ENCODE results near the gene MGAT4B. TPM values are rescaled to one million over a fixed set of nuclear protein-coding genes. Genes with fewer than 3 reads are reported as not detected.
A peak's percentile ranks its signal among the peaks of the same experiment; 100 is the strongest.
"Not testable (repeated sequence)": the region's sequence is repeated elsewhere in the genome, so short reads cannot be mapped to it uniquely, and the experiment has no call there.

Gene MGAT4B
- total RNA-seq, 2 donors from 2014 or later = 23.7 to 87.6 TPM

DNA sequence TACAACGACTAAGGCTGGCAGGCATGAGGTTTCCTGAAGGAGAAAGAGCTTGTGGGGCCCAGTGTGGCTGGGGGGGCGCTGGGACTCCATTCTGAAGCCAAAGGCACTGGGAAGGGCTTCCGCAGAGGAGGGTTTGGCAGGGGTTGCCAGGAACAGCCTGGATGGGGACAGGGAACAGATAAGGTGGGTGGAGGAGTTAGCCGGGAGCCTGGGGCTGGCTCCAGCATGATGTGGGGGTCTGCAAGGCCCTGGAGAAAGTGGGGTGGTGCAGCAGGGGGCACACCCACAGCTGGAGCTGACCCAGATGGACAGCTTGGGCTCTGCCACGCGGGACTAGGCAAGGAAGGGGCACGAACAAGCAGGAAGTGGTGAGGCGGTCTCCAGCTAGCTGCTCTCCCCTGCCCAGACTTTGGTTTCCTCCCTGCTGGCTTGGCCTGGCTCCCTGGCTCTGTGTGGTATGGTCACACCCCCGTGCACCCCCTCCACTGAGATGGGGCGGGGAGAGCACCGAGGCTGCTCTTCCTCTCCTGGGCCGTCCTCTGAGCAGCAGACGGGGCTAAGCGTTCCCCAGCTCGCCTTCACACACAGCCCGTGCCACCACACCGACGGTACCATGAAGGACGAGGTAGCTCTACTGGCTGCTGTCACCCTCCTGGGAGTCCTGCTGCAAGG is 13.1 kb downstream of the MGAT4B start, which contains the start of gene LTC4S:
Gene LTC4S (plus strand): TSS at position 519 of the 672 bp plus-strand sequence. CDS start 95 bp downstream, at position 614.
- ATAC-seq = peak; percentile 7 to 50
- Mint-ChIP-seq H3K36me3 (peaks cover 0 to 6% of the 10 kb centered on the region in 2 donors), H3K9me3 (no peaks in the 10 kb centered on the region), H3K27ac (peak within 1 kb of the TSS in 1 of 2 donors; percentile 29)
- DNase-seq (ENCODE audit: low spot score in 2 of 2) = no peak

DNA sequence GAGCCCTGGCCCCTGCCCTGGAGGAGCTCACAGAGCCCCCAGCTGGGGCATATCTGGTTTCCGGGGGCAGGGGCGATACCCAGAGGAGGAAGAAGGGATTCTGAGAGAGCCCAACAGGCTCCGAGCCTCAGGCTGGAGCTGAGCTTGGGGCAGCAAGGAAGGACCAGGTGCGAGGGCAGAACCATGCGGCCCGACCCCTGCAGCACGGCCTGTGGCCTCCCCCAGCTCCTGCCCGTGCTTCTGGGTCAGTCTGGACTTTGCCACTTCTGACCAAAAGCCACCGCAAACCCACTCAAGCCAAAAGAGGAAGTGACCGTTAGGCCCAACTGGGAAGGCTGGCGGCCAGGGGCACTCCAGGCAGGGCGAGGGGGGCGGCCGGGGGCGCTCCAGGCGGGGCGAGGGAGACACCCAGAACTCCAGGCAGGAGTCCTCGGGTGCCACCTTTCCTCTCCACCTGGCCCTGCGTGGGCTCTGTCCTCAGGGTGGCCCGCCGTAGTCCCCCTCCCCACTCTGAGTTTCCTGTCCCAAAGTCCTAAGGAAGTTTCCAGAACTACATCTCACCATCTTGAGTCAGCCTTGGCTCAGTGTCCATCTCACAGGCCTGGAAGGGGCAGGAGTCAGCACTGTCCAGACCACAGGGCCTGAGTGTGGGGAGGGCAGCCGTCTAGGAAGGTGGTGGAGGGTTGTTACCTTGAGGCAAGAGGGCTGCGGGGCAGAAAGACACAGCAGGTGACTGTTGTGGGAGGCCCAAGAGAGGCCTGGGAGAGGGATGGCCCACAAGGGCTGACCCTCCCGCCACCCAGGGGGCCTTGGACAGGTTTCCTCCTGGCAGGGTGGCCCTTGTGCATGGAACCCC is 13.8 kb downstream of the MGAT4B start:
- H3K36me3 Mint-ChIP-seq = peaks cover 0 to 6% of the 10 kb centered on the region in 2 donors
- no peaks in the 10 kb centered on the region for H3K9me3 Mint-ChIP-seq
- DNase-seq (ENCODE audit: low spot score in 2 of 2) (no peak), ATAC-seq (no peak)
- no peak overlapping the region for H3K27ac Mint-ChIP-seq

GRCh38 chr5:179791881-179792611 is 14.6 kb downstream of the MGAT4B start:
- Mint-ChIP-seq H3K9me3 (no peaks in the 10 kb centered on the region), H3K27ac (no peak overlapping the region), H3K36me3 (peaks cover 0 to 6% of the 10 kb centered on the region in 2 donors)
- ATAC-seq (no peak), DNase-seq (ENCODE audit: low spot score in 2 of 2) (no peak)

- not testable (repeated sequence) for H3K36me3 Mint-ChIP-seq; H3K27ac Mint-ChIP-seq; ATAC-seq; H3K9me3 Mint-ChIP-seq; DNase-seq (ENCODE audit: low spot score in 2 of 2)
These were observed 17.4 kb downstream of the MGAT4B start for GRCh38 chr5:179789278-179789677.

GRCh38 chr5:179788193-179788854 is 18.3 kb downstream of the MGAT4B start:
- no peak for DNase-seq (ENCODE audit: low spot score in 2 of 2)
- Mint-ChIP-seq H3K36me3 (peaks cover 0 to 6% of the 10 kb centered on the region in 2 donors), H3K27ac (peak overlapping the region in 1 of 2 donors; percentile 60), H3K9me3 (no peaks in the 10 kb centered on the region)
- no peak for ATAC-seq

DNA sequence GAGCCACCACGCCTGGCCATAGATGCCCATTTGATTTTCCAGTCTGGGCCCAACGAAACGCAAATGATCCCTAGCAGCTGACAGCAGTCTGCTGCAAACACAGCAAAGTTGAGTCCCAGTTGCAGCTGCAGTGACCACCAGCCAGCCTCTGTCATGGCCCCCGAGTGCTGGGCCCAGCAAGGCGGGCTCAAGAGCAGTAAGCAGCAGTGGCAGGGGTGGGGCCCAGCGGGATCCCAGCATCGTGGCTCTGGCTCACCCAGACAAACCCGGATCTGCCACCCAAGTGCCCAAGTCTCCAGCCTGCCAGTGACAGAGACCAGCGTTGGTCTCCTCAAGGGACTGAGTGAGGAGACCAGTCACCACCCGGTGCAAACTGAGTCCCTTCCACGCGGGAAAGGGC is 19.8 kb downstream of the MGAT4B start:
- H3K36me3 Mint-ChIP-seq = peaks cover 0 to 6% of the 10 kb centered on the region in 2 donors
- no peaks in the 10 kb centered on the region for H3K9me3 Mint-ChIP-seq
- no peak overlapping the region for H3K27ac Mint-ChIP-seq
- no peak for DNase-seq (ENCODE audit: low spot score in 2 of 2)
- ATAC-seq = no peak

- DNase-seq (ENCODE audit: low spot score in 2 of 2) (no peak), ATAC-seq (no peak)
- Mint-ChIP-seq H3K36me3 (no peaks in the 10 kb centered on the region), H3K9me3 (no peaks in the 10 kb centered on the region), H3K27ac (peak overlapping the region in 1 of 2 donors; percentile 50)
These were observed 23.5 kb downstream of the MGAT4B start for GRCh38 chr5:179783128-179783527.

GRCh38 chr5:179781846-179782245 is 24.8 kb downstream of the MGAT4B start:
- Mint-ChIP-seq H3K9me3 (no peaks in the 10 kb centered on the region), H3K27ac (peak overlapping the region in 1 of 2 donors; percentile 39), H3K36me3 (no peaks in the 10 kb centered on the region)
- ATAC-seq (no peak), DNase-seq (ENCODE audit: low spot score in 2 of 2) (no peak)

GRCh38 chr5:179780362-179780761 is 26.3 kb downstream of the MGAT4B start:
- H3K9me3 Mint-ChIP-seq = no peaks in the 10 kb centered on the region
- H3K36me3 Mint-ChIP-seq = no peaks in the 10 kb centered on the region
- DNase-seq (ENCODE audit: low spot score in 2 of 2) (no peak), ATAC-seq (no peak)
- no peak overlapping the region for H3K27ac Mint-ChIP-seq

DNA sequence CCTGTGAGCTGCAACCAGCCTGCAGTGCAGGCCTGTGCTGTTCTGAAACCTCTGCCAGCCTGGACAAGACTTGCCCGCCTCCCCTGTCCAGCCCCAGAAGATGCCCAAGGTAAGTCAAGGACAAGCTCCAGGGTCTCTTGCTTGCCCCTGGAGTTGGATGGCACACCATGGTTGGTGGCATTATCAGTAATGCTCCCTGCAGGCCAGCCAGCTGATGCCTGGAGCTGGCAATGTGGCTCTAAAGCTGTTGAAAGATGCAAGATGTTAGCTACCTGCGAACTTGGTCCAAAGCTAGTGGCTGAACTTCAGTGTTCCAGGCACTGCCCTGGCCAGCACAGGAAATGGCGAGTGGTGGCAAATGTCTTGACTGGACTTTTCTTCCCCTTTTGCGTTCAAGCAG is 26.8 kb downstream of the MGAT4B start:
- ATAC-seq (no peak), DNase-seq (ENCODE audit: low spot score in 2 of 2) (no peak)
- Mint-ChIP-seq H3K27ac (no peak overlapping the region), H3K36me3 (no peaks in the 10 kb centered on the region), H3K9me3 (no peaks in the 10 kb centered on the region)

- no peak for ATAC-seq
- H3K27ac Mint-ChIP-seq = peak overlapping the region in 1 of 2 donors; percentile 68
- H3K36me3 Mint-ChIP-seq = peaks cover 0 to 4% of the 10 kb centered on the region in 2 donors
- DNase-seq (ENCODE audit: low spot score in 2 of 2) = no peak
- no peaks in the 10 kb centered on the region for H3K9me3 Mint-ChIP-seq
These were observed 28.1 kb downstream of the MGAT4B start for GRCh38 chr5:179778591-179778990.

- H3K27ac Mint-ChIP-seq = no peak overlapping the region
- H3K9me3 Mint-ChIP-seq = no peaks in the 10 kb centered on the region
- no peak for ATAC-seq
- H3K36me3 Mint-ChIP-seq = peaks cover 5 to 11% of the 10 kb centered on the region in 2 donors
- no peak for DNase-seq (ENCODE audit: low spot score in 2 of 2)
These were observed 28.8 kb downstream of the MGAT4B start for GRCh38 chr5:179777909-179778308.

DNA sequence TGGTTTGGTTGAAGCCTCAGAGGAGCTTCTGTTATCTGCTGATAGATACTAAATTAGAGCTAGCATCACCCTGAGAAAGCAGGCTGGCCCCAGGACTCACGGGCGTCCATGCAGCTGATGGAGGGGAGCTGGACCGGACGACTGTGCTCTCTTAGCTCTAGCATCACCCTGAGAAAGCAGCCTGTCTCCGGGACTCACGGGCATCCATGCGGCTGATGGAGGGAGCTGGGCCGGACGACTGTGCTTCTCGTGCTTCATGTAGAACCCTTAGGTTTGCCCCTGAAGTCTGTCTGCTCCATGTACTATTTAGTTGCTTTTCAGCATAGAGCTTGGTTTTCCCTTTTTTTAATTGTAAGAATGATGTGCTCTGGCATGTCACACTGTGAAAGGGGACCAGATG is 29.2 kb downstream of the MGAT4B start:
- DNase-seq (ENCODE audit: low spot score in 2 of 2) (no peak), ATAC-seq (no peak)
- Mint-ChIP-seq H3K27ac (no peak overlapping the region), H3K36me3 (peaks cover 7 to 12% of the 10 kb centered on the region in 2 donors), H3K9me3 (no peaks in the 10 kb centered on the region)

DNA sequence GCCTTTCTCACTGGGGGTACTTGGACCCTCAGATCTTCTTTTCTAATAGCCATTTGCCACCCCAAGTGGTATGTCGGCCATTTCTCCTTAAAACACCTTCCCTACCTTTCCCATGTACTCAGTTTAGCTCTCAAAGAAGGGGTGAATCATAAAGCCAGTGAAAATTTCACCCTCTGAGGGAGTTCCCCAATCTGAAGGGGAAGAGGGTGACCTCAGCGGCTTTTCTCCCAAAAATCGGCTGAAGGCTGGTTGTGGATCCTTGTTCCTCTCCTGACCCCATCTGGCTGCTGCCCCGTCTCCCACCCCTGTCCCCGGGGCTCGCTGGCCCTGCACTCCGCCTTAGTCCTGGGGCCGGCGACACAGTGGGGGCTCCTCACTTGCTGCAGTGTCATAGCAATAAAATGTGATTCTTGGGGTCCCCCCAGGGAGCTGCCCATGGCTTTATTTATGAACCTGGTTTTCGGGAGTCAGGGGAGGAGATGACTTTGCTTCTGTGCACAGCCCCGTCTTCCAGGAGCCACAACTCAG is 30.2 kb downstream of the MGAT4B start:
- no peak for DNase-seq (ENCODE audit: low spot score in 2 of 2)
- ATAC-seq = peak in 1 of 2 donors; percentile 29
- H3K9me3 Mint-ChIP-seq = no peaks in the 10 kb centered on the region
- peaks cover 7 to 12% of the 10 kb centered on the region in 2 donors for H3K36me3 Mint-ChIP-seq
- H3K27ac Mint-ChIP-seq = no peak overlapping the region

GRCh38 chr5:179774442-179774841 is 32.2 kb downstream of the MGAT4B start:
- no peak overlapping the region for H3K27ac Mint-ChIP-seq
- no peaks in the 10 kb centered on the region for H3K9me3 Mint-ChIP-seq
- H3K36me3 Mint-ChIP-seq = peaks cover 7 to 12% of the 10 kb centered on the region in 2 donors
- DNase-seq (ENCODE audit: low spot score in 2 of 2) (no peak), ATAC-seq (no peak)

GRCh38 chr5:179773686-179774040 is 33.0 kb downstream of the MGAT4B start:
- peak overlapping the region in 1 of 2 donors; percentile 61 for H3K27ac Mint-ChIP-seq
- H3K36me3 Mint-ChIP-seq = peaks cover 12 to 15% of the 10 kb centered on the region in 2 donors
- ATAC-seq (no peak), DNase-seq (ENCODE audit: low spot score in 2 of 2) (no peak)
- H3K9me3 Mint-ChIP-seq = no peaks in the 10 kb centered on the region
